ENCODE data around the gene STRA8.

Gene STRA8

GRCh38 chr7:135194494-135195095 lies 39.0 kb upstream of the STRA8 start:
- Histone ChIP-seq H3K9me3 (ENCODE audit: insufficient read depth, low read depth, low read length) (no peaks in the 10 kb centered on the region), H3K36me3 (ENCODE audit: insufficient read depth, low read depth, low read length) (peaks cover 20% of the 10 kb centered on the region; the same call in 1 of the 2 replicates), H3K9ac (ENCODE audit: low read depth, low read length) (no peak overlapping the region), H3K27me3 (ENCODE audit: insufficient read depth, low read length) (no peaks in the 10 kb centered on the region), H3K27ac (ENCODE audit: low read length) (no peak overlapping the region), H3K4me1 (ENCODE audit: insufficient read depth, low read length) (no peaks in the 10 kb centered on the region), H3K4me3 (ENCODE audit: low read length) (no peak overlapping the region)

GRCh38 chr7:135195156-135195555 lies 38.5 kb upstream of the STRA8 start:
- Histone ChIP-seq H3K36me3 (ENCODE audit: insufficient read depth, low read depth, low read length) (peaks cover 20% of the 10 kb centered on the region; the same call in 1 of the 2 replicates), H3K27me3 (ENCODE audit: insufficient read depth, low read length) (no peaks in the 10 kb centered on the region), H3K4me1 (ENCODE audit: insufficient read depth, low read length) (no peaks in the 10 kb centered on the region), H3K9me3 (ENCODE audit: insufficient read depth, low read depth, low read length) (no peaks in the 10 kb centered on the region), H3K4me3 (ENCODE audit: low read length) (no peak overlapping the region), H3K27ac (ENCODE audit: low read length) (no peak overlapping the region), H3K9ac (ENCODE audit: low read depth, low read length) (no peak overlapping the region)

- Histone ChIP-seq H3K27me3 (ENCODE audit: insufficient read depth, low read length) (no peaks in the 10 kb centered on the region), H3K4me1 (ENCODE audit: insufficient read depth, low read length) (no peaks in the 10 kb centered on the region), H3K9me3 (ENCODE audit: insufficient read depth, low read depth, low read length) (no peaks in the 10 kb centered on the region), H3K36me3 (ENCODE audit: insufficient read depth, low read depth, low read length) (peaks cover 20% of the 10 kb centered on the region; the same call in 1 of the 2 replicates), H3K9ac (ENCODE audit: low read depth, low read length) (no peak overlapping the region), H3K4me3 (ENCODE audit: low read length) (no peak overlapping the region), H3K27ac (ENCODE audit: low read length) (no peak overlapping the region)
Measured at GRCh38 chr7:135195968-135196629, 37.5 kb upstream of the STRA8 start.

- Histone ChIP-seq H3K9me3 (ENCODE audit: insufficient read depth, low read depth, low read length) (no peaks in the 10 kb centered on the region), H3K4me3 (ENCODE audit: low read length) (no peak overlapping the region), H3K9ac (ENCODE audit: low read depth, low read length) (no peak overlapping the region), H3K27ac (ENCODE audit: low read length) (no peak overlapping the region), H3K27me3 (ENCODE audit: insufficient read depth, low read length) (no peaks in the 10 kb centered on the region), H3K36me3 (ENCODE audit: insufficient read depth, low read depth, low read length) (peaks cover 20% of the 10 kb centered on the region; the same call in 1 of the 2 replicates), H3K4me1 (ENCODE audit: insufficient read depth, low read length) (no peaks in the 10 kb centered on the region)
Measured at GRCh38 chr7:135197343-135197742, 36.3 kb upstream of the STRA8 start.

- Histone ChIP-seq H3K9ac (ENCODE audit: low read depth, low read length) (no peak overlapping the region), H3K36me3 (ENCODE audit: insufficient read depth, low read depth, low read length) (peaks cover 21% of the 10 kb centered on the region; the same call in 1 of the 2 replicates), H3K27me3 (ENCODE audit: insufficient read depth, low read length) (no peaks in the 10 kb centered on the region), H3K4me3 (ENCODE audit: low read length) (no peak overlapping the region), H3K27ac (ENCODE audit: low read length) (no peak overlapping the region), H3K4me1 (ENCODE audit: insufficient read depth, low read length) (no peaks in the 10 kb centered on the region), H3K9me3 (ENCODE audit: insufficient read depth, low read depth, low read length) (no peaks in the 10 kb centered on the region)
Measured at GRCh38 chr7:135197906-135198655, 35.6 kb upstream of the STRA8 start.

GRCh38 chr7:135199439-135199838 lies 34.2 kb upstream of the STRA8 start:
- Histone ChIP-seq H3K27me3 (ENCODE audit: insufficient read depth, low read length) (no peaks in the 10 kb centered on the region), H3K36me3 (ENCODE audit: insufficient read depth, low read depth, low read length) (peaks cover 22% of the 10 kb centered on the region; the same call in 1 of the 2 replicates), H3K4me1 (ENCODE audit: insufficient read depth, low read length) (no peaks in the 10 kb centered on the region), H3K9me3 (ENCODE audit: insufficient read depth, low read depth, low read length) (no peaks in the 10 kb centered on the region), H3K4me3 (ENCODE audit: low read length) (no peak overlapping the region), H3K27ac (ENCODE audit: low read length) (no peak overlapping the region), H3K9ac (ENCODE audit: low read depth, low read length) (no peak overlapping the region)

GRCh38 chr7:135200821-135201331 lies 32.8 kb upstream of the STRA8 start:
- H3K9me3 ChIP-seq (ENCODE audit: insufficient read depth, low read depth, low read length): no peaks in the 10 kb centered on the region
- H3K36me3 ChIP-seq (ENCODE audit: insufficient read depth, low read depth, low read length): peaks cover 27% of the 10 kb centered on the region; the same call in 1 of the 2 replicates
- no peaks in the 10 kb centered on the region for H3K4me1 ChIP-seq (ENCODE audit: insufficient read depth, low read length)
- H3K27me3 ChIP-seq (ENCODE audit: insufficient read depth, low read length): no peaks in the 10 kb centered on the region
- no peak overlapping the region for H3K4me3 ChIP-seq (ENCODE audit: low read length)
- no peak overlapping the region for H3K27ac ChIP-seq (ENCODE audit: low read length)
- H3K9ac ChIP-seq (ENCODE audit: low read depth, low read length): no peak overlapping the region

GRCh38 chr7:135201350-135201749 lies 32.3 kb upstream of the STRA8 start:
- Histone ChIP-seq H3K27me3 (ENCODE audit: insufficient read depth, low read length) (no peaks in the 10 kb centered on the region), H3K36me3 (ENCODE audit: insufficient read depth, low read depth, low read length) (peaks cover 27% of the 10 kb centered on the region; the same call in 1 of the 2 replicates), H3K27ac (ENCODE audit: low read length) (no peak overlapping the region), H3K4me3 (ENCODE audit: low read length) (no peak overlapping the region), H3K9me3 (ENCODE audit: insufficient read depth, low read depth, low read length) (no peaks in the 10 kb centered on the region), H3K4me1 (ENCODE audit: insufficient read depth, low read length) (no peaks in the 10 kb centered on the region), H3K9ac (ENCODE audit: low read depth, low read length) (no peak overlapping the region)

GRCh38 chr7:135204341-135204749 lies 29.3 kb upstream of the STRA8 start:
- H3K36me3 ChIP-seq (ENCODE audit: insufficient read depth, low read depth, low read length): peaks cover 23% of the 10 kb centered on the region; the same call in 1 of the 2 replicates
- no peak overlapping the region for H3K27ac ChIP-seq (ENCODE audit: low read length)
- H3K4me3 ChIP-seq (ENCODE audit: low read length): no peak overlapping the region
- no peaks in the 10 kb centered on the region for H3K9me3 ChIP-seq (ENCODE audit: insufficient read depth, low read depth, low read length)
- H3K27me3 ChIP-seq (ENCODE audit: insufficient read depth, low read length): no peaks in the 10 kb centered on the region
- no peak overlapping the region for H3K9ac ChIP-seq (ENCODE audit: low read depth, low read length)
- H3K4me1 ChIP-seq (ENCODE audit: insufficient read depth, low read length): no peaks in the 10 kb centered on the region

GRCh38 chr7:135204876-135205275 lies 28.8 kb upstream of the STRA8 start:
- H3K4me1 ChIP-seq (ENCODE audit: insufficient read depth, low read length): no peaks in the 10 kb centered on the region
- no peak overlapping the region for H3K27ac ChIP-seq (ENCODE audit: low read length)
- H3K36me3 ChIP-seq (ENCODE audit: insufficient read depth, low read depth, low read length): peaks cover 23% of the 10 kb centered on the region; the same call in 1 of the 2 replicates
- no peaks in the 10 kb centered on the region for H3K27me3 ChIP-seq (ENCODE audit: insufficient read depth, low read length)
- no peaks in the 10 kb centered on the region for H3K9me3 ChIP-seq (ENCODE audit: insufficient read depth, low read depth, low read length)
- H3K4me3 ChIP-seq (ENCODE audit: low read length): no peak overlapping the region
- no peak overlapping the region for H3K9ac ChIP-seq (ENCODE audit: low read depth, low read length)

- no peaks in the 10 kb centered on the region for H3K9me3 ChIP-seq (ENCODE audit: insufficient read depth, low read depth, low read length)
- H3K4me1 ChIP-seq (ENCODE audit: insufficient read depth, low read length): no peaks in the 10 kb centered on the region
- no peak overlapping the region for H3K4me3 ChIP-seq (ENCODE audit: low read length)
- peaks cover 23% of the 10 kb centered on the region; the same call in 1 of the 2 replicates for H3K36me3 ChIP-seq (ENCODE audit: insufficient read depth, low read depth, low read length)
- peaks cover 7% of the 10 kb centered on the region for H3K27me3 ChIP-seq (ENCODE audit: insufficient read depth, low read length)
- no peak overlapping the region for H3K27ac ChIP-seq (ENCODE audit: low read length)
- no peak overlapping the region for H3K9ac ChIP-seq (ENCODE audit: low read depth, low read length)
Measured at GRCh38 chr7:135205850-135206249, 27.8 kb upstream of the STRA8 start.
